OCI-LY3 (cell line): ENCODE results near the gene PICALM.
"Not testable (repeated sequence)": the region's sequence is repeated elsewhere in the genome, so short reads cannot be mapped to it uniquely, and the experiment has no call there.

Experiments used
- H2AFZ ChIP-seq: fragments of 200-600, 300-600 bp; shearing (Covaris generic); 2 replicates; pipeline ENCODE4 v1.6.0; 2014; ENCODE audit warnings: antibody characterized with exemption, low read depth, low read length
- H3K27ac ChIP-seq: fragments of 200-600, 300-600 bp; sonication (generic); 2 replicates; pipeline ENCODE4 v1.5.1; 2014; ENCODE audit warnings: mild to moderate bottlenecking, low read length, moderate library complexity, mixed read lengths
- H3K27me3 ChIP-seq: fragments of 200-600, 300-600 bp; sonication (generic); 2 replicates; pipeline ENCODE4 v1.6.1; 2014; ENCODE audit warnings: low read depth, low read length, mixed read lengths
- H3K36me3 ChIP-seq: fragments of 200-600, 300-600 bp; sonication (generic); replicated peaks from 2 replicates; pipeline ENCODE3; 2014; ENCODE audit warnings: low read depth, low read length, mixed read lengths
- H3K4me1 ChIP-seq: fragments of 300-600, 200-600 bp; sonication (generic); 2 replicates; pipeline ENCODE4 v1.6.1; 2014; ENCODE audit warnings: low read length, mixed read lengths
- H3K4me2 ChIP-seq: fragments of 200-600, 300-600 bp; sonication (generic); 2 replicates; pipeline ENCODE4 v1.6.1; 2014; ENCODE audit warnings: low read length, mixed read lengths
- H3K4me3 ChIP-seq: fragments of 300-600, 200-600 bp; sonication (generic); 2 replicates; pipeline ENCODE4 v1.5.1; 2014; ENCODE audit warnings: antibody characterized with exemption, mild to moderate bottlenecking, low read length, moderate library complexity
- H3K79me2 ChIP-seq: fragments of 300-600, 200-600 bp; shearing (Covaris generic); 2 replicates; pipeline ENCODE4 v1.6.1; 2014; ENCODE audit warnings: mild to moderate bottlenecking, low read length, mixed read lengths
- H3K9ac ChIP-seq: fragments of 300-600, 200-600 bp; shearing (Covaris generic); 2 replicates; pipeline ENCODE4 v1.6.0; 2014; ENCODE audit warnings: mild to moderate bottlenecking, low read length, moderate library complexity
- H3K9me3 ChIP-seq: fragments of 200-600, 300-600 bp; shearing (Covaris generic); 2 replicates; pipeline ENCODE4 v1.6.1; 2014; ENCODE audit warnings: low read length, mixed read lengths; ENCODE audit not compliant: insufficient read depth
- H4K20me1 ChIP-seq: fragments of 200-600, 300-600 bp; sonication (generic); 2 replicates; pipeline ENCODE4 v1.6.1; 2016; ENCODE audit warnings: low read length, mixed read lengths; ENCODE audit not compliant: insufficient read depth
- EZH2phosphoT487 ChIP-seq: fragments of 200-600 bp; shearing (Covaris generic); IDR thresholded peaks from 2 replicates; pipeline ENCODE4 v1.6.1; 2018; ENCODE audit warnings: antibody characterized with exemption, mixed run types, low read depth
- TF ChIP-seq, protein P1 (sequence below): fragments of 200-600, 300-600 bp; sonication (generic); IDR thresholded peaks from 2 replicates; pipeline ENCODE4 v1.5.1; 2014; ENCODE audit warnings: antibody characterized with exemption, low read length, low read depth

Gene PICALM

DNA sequence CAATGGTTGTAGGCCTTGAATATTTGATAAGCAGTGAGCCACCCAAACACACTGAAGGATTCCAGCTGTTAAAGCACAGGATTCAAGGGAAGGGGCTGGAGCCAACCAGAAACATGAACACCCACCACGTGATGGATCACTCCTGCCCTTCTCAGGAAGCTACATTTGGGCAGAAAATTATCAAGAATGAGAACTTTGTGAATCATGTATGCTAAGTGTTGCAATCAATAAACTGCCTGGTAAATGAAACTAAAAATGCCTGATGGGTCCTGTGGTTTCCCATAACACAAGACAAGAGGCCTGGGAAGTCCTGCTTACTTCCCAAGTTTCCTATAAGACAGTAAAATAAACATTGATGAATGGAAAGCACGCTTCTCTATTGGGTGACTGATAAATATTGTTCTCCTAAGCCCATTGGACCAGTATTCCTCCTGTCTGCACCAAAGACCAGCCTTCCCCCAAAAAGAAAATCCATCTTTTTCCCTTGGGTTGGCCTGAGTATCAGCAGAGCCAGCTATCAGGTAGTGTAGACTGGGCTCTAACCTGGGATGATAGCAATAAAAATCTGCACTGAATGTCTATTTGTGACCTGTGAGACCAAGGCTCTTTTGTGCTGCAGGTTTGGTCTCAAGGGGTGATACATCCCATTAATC lies 115.3 kb downstream of the PICALM start:
- Histone ChIP-seq H4K20me1 (no peaks in the 10 kb centered on the region), H2AFZ (no peak overlapping the region), H3K79me2 (no peaks in the 10 kb centered on the region), H3K36me3 (peaks cover 56% of the 10 kb centered on the region), H3K4me3 (no peak overlapping the region), H3K9me3 (0 out of 2 replicates have a peak, but pooled peaks cover 4% of the 10 kb centered on the region), H3K4me1 (peaks cover 13% of the 10 kb centered on the region), H3K4me2 (no peak overlapping the region), H3K27me3 (no peaks in the 10 kb centered on the region), H3K9ac (no peak overlapping the region), H3K27ac (no peak overlapping the region)
- TF ChIP-seq EZH2phosphoT487 = no peak
- TF ChIP-seq, protein P1, sequence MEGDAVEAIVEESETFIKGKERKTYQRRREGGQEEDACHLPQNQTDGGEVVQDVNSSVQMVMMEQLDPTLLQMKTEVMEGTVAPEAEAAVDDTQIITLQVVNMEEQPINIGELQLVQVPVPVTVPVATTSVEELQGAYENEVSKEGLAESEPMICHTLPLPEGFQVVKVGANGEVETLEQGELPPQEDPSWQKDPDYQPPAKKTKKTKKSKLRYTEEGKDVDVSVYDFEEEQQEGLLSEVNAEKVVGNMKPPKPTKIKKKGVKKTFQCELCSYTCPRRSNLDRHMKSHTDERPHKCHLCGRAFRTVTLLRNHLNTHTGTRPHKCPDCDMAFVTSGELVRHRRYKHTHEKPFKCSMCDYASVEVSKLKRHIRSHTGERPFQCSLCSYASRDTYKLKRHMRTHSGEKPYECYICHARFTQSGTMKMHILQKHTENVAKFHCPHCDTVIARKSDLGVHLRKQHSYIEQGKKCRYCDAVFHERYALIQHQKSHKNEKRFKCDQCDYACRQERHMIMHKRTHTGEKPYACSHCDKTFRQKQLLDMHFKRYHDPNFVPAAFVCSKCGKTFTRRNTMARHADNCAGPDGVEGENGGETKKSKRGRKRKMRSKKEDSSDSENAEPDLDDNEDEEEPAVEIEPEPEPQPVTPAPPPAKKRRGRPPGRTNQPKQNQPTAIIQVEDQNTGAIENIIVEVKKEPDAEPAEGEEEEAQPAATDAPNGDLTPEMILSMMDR = no peak

DNA sequence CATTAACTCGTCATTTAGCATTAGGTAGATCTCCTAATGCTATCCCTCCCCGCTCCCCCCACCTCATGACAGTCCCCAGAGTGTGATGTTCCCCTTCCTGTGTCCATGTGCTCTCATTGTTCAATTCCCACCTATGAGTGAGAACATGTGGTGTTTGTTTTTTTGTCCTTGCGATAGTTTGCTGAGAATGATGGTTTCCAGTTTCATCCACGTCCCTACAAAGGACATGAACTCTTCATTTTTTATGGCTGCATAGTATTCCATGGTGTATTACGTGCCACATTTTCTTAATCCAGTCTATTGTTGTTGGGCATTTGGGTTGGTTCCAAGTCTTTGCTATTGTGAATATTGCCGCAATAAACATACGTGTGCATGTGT lies 116.8 kb downstream of the PICALM start:
- H3K27ac ChIP-seq, H3K4me3 ChIP-seq, H3K79me2 ChIP-seq, H3K27me3 ChIP-seq, H4K20me1 ChIP-seq, H3K9ac ChIP-seq, H3K4me2 ChIP-seq, H2AFZ ChIP-seq, H3K9me3 ChIP-seq: not testable (repeated sequence)
- Histone ChIP-seq H3K36me3 (peaks cover 41% of the 10 kb centered on the region), H3K4me1 (peaks cover 29% of the 10 kb centered on the region)

DNA sequence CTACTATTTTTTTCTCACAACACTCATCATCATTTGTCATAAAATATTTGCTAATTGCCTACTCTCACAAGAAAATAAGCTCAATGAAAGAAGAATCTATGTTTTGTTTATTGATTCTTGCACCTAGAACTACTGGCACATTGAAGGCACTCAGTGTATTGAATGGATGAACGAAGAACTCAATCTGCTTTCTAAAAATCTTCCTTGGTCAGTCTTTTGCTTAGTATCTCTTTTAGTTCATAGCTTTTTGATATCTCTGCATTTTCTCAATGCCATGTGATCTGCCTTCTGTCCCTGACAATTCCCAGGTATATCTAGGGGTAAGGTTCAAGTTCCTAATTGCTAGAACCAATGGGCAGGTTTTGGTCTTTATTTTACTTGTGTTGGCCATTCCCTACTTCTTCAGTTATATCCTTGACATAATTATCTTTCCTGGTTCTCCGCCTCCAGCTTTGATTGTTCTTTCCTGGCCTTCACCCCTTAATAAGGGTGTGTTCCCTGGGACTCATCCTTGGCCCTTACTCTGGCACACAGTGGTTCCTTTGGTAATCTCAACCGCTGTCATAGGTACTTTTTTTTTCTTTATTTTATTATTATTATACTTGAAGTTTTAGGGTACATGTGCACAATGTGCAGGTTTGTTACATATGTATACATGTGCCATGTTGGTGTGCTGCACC lies 117.3 kb downstream of the PICALM start:
- no peak overlapping the region for H3K9ac ChIP-seq
- H3K4me3 ChIP-seq = no peak overlapping the region
- no peak overlapping the region for H2AFZ ChIP-seq
- 0 out of 2 replicates have a peak, but pooled peaks cover 4% of the 10 kb centered on the region for H3K9me3 ChIP-seq
- H3K4me1 ChIP-seq = peaks cover 34% of the 10 kb centered on the region
- H4K20me1 ChIP-seq = no peaks in the 10 kb centered on the region
- H3K4me2 ChIP-seq = no peak overlapping the region
- no peak for TF ChIP-seq EZH2phosphoT487
- TF ChIP-seq, protein P1 = no peak
- H3K79me2 ChIP-seq = no peaks in the 10 kb centered on the region
- H3K27ac ChIP-seq = no peak overlapping the region
- H3K27me3 ChIP-seq = no peaks in the 10 kb centered on the region
- peaks cover 39% of the 10 kb centered on the region for H3K36me3 ChIP-seq

DNA sequence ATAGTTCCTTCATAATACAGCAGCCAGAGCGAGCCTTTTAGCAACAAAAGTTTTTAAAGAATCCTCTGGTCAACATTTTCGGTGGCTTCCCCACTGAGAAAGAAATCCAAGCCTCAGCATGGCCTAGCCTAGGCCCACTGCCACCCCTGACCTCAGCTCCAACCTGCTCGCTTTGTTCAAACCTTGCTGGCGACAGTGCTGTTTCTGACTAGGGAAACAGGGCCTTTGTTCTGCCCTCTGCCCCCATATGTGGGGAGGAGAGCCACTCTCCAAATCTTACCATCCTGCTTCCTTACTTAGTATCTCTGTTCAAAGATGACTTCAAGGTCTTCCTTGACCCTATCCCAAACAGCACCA lies 117.9 kb downstream of the PICALM start:
- Histone ChIP-seq H3K9ac (no peak overlapping the region), H3K79me2 (no peaks in the 10 kb centered on the region), H2AFZ (no peak overlapping the region), H3K9me3 (peaks cover 9% of the 10 kb centered on the region; the same call in 1 of the 2 replicates), H3K27me3 (no peaks in the 10 kb centered on the region), H3K27ac (no peak overlapping the region), H3K4me1 (peaks cover 39% of the 10 kb centered on the region), H3K4me2 (no peak overlapping the region), H4K20me1 (no peaks in the 10 kb centered on the region), H3K36me3 (peaks cover 39% of the 10 kb centered on the region), H3K4me3 (no peak overlapping the region)
- TF ChIP-seq, protein P1 = no peak
- no peak for TF ChIP-seq EZH2phosphoT487
